ENCODE data around the gene ZNF519.

DNA sequence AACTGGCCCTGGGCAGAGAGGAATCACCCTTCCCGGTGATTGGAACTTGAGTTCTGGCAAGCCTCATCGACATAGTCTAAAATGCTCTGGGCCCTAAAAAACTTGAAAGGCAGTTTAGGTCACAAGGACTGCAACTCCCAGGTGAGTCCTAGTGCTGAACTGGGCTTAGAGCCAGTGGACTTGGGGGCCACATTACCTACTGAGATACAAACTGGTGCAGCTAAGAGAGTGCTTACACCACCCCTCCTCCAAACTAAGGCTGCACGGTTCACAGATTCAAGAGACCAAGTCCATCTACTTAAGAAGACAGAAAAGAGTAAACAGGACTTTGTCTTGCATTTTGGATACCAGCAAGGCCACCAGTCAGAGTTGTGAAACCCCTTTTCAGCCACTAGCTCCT is 25.3 kb downstream of the ZNF519 start:
- TF ChIP-seq, protein P1, sequence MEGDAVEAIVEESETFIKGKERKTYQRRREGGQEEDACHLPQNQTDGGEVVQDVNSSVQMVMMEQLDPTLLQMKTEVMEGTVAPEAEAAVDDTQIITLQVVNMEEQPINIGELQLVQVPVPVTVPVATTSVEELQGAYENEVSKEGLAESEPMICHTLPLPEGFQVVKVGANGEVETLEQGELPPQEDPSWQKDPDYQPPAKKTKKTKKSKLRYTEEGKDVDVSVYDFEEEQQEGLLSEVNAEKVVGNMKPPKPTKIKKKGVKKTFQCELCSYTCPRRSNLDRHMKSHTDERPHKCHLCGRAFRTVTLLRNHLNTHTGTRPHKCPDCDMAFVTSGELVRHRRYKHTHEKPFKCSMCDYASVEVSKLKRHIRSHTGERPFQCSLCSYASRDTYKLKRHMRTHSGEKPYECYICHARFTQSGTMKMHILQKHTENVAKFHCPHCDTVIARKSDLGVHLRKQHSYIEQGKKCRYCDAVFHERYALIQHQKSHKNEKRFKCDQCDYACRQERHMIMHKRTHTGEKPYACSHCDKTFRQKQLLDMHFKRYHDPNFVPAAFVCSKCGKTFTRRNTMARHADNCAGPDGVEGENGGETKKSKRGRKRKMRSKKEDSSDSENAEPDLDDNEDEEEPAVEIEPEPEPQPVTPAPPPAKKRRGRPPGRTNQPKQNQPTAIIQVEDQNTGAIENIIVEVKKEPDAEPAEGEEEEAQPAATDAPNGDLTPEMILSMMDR (conservative IDR thresholded peaks at IDR 0.05) = no peak
- TF ChIP-seq EZH2 (IDR thresholded peaks at IDR 0.05; ENCODE audit: low read depth) = no peak
